ENCODE measurements around the gene SLC10A7. TPM values are rescaled to one million over a fixed set of nuclear protein-coding genes. Genes with fewer than 3 reads are reported as not detected.

Gene SLC10A7
- total RNA-seq, 2 donors from 2014 or later: 4.0 to 5.2 TPM

GRCh38 chr4:146417822-146418221 is 103.9 kb downstream of the SLC10A7 start:
- no peaks in the 10 kb centered on the region for H3K36me3 ChIP-seq
- no peaks in the 10 kb centered on the region for H3K27me3 ChIP-seq
- H3K27ac ChIP-seq: no peak overlapping the region
- H3K4me1 ChIP-seq: no peaks in the 10 kb centered on the region
- TF ChIP-seq, protein P1, sequence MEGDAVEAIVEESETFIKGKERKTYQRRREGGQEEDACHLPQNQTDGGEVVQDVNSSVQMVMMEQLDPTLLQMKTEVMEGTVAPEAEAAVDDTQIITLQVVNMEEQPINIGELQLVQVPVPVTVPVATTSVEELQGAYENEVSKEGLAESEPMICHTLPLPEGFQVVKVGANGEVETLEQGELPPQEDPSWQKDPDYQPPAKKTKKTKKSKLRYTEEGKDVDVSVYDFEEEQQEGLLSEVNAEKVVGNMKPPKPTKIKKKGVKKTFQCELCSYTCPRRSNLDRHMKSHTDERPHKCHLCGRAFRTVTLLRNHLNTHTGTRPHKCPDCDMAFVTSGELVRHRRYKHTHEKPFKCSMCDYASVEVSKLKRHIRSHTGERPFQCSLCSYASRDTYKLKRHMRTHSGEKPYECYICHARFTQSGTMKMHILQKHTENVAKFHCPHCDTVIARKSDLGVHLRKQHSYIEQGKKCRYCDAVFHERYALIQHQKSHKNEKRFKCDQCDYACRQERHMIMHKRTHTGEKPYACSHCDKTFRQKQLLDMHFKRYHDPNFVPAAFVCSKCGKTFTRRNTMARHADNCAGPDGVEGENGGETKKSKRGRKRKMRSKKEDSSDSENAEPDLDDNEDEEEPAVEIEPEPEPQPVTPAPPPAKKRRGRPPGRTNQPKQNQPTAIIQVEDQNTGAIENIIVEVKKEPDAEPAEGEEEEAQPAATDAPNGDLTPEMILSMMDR (IDR thresholded peaks at IDR 0.05): no peak
- no peaks in the 10 kb centered on the region for H3K9me3 ChIP-seq
- no peak overlapping the region for H3K4me3 ChIP-seq
- DNase-seq (ENCODE audit: low spot score): no peak

DNA sequence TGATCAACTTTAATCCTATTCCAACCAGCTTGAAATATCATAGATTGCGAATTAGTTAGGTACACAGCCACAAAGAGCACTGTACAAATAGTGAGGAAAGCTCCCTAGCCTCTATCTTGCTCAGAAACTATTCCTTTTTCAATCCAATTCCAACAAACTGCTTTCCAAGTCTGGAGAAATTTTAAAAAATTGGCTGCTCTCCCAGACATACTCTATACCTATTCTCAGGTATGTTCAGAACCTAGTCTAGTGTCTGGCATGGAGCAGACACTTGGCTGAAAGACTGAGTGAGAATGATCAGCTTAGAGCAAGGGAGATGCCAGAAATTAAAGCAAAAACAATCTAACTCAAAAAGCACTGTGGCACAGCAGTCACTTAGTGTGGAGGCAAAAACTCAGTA is 105.9 kb downstream of the SLC10A7 start:
- TF ChIP-seq, protein P1 (IDR thresholded peaks at IDR 0.05): no peak
- Histone ChIP-seq H3K27ac (no peak overlapping the region), H3K4me3 (no peak overlapping the region), H3K9me3 (no peaks in the 10 kb centered on the region), H3K4me1 (no peaks in the 10 kb centered on the region), H3K27me3 (no peaks in the 10 kb centered on the region), H3K36me3 (no peaks in the 10 kb centered on the region)
- DNase-seq (ENCODE audit: low spot score): no peak

DNA sequence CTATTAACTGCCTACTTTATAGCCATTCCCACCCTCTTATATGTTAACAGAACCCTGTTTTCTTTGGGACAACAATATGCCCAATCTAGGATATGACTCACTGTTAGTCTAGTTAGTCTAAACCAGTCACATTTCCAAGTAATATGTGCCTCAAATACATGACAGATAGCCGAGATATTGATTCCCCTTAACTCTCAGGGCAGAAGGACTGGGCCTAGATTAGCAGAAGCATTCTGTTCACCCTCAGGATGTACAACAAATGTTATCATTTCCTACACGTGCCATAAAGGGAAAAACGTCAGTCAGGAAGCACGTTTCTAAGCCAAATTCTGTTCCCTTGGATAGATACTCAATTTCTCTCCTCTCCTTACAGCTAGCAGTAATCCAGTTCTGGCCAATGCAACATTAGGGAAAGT is 114.1 kb downstream of the SLC10A7 start:
- no peak for DNase-seq (ENCODE audit: low spot score)
- no peaks in the 10 kb centered on the region for H3K4me1 ChIP-seq
- H3K27ac ChIP-seq: peak overlapping the region in 1 of 2 donors; percentile 22
- H3K27me3 ChIP-seq: no peaks in the 10 kb centered on the region
- no peaks in the 10 kb centered on the region for H3K9me3 ChIP-seq
- TF ChIP-seq, protein P1 (IDR thresholded peaks at IDR 0.05): no peak
- no peak overlapping the region for H3K4me3 ChIP-seq
- H3K36me3 ChIP-seq: no peaks in the 10 kb centered on the region

DNA sequence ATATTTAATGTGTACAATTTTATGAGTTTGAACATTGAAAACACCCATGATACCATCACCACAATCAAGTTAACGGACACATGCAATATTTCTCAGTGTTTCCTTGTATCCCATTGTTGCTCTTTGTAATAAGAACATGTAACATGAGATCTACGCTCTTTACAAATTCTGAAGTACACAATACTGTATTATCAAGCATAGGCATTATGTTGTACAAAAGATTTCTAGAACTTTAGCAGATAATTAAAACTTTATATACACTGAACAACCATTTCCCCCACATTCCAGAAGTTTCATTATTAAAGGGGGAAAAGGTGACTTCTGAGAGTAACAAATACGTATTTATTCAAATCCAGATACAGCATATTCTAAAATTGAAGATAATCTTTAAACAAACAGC is 114.5 kb downstream of the SLC10A7 start:
- Histone ChIP-seq H3K27ac (peak overlapping the region in 1 of 2 donors; percentile 22), H3K27me3 (no peaks in the 10 kb centered on the region), H3K9me3 (no peaks in the 10 kb centered on the region), H3K4me1 (no peaks in the 10 kb centered on the region), H3K4me3 (no peak overlapping the region), H3K36me3 (no peaks in the 10 kb centered on the region)
- TF ChIP-seq, protein P1 (IDR thresholded peaks at IDR 0.05): no peak
- DNase-seq (ENCODE audit: low spot score): no peak

- no peaks in the 10 kb centered on the region for H3K9me3 ChIP-seq
- no peak overlapping the region for H3K4me3 ChIP-seq
- H3K27ac ChIP-seq: no peak overlapping the region
- no peaks in the 10 kb centered on the region for H3K36me3 ChIP-seq
- TF ChIP-seq, protein P1 (IDR thresholded peaks at IDR 0.05): no peak
- H3K4me1 ChIP-seq: no peaks in the 10 kb centered on the region
- no peak for DNase-seq (ENCODE audit: low spot score)
- no peaks in the 10 kb centered on the region for H3K27me3 ChIP-seq
Measured at GRCh38 chr4:146401274-146401673, 120.5 kb downstream of the SLC10A7 start.

GRCh38 chr4:146398896-146399445 is 122.8 kb downstream of the SLC10A7 start:
- no peak for DNase-seq (ENCODE audit: low spot score)
- H3K4me3 ChIP-seq: no peak overlapping the region
- TF ChIP-seq, protein P1 (IDR thresholded peaks at IDR 0.05): no peak
- no peaks in the 10 kb centered on the region for H3K9me3 ChIP-seq
- no peak overlapping the region for H3K27ac ChIP-seq
- H3K36me3 ChIP-seq: no peaks in the 10 kb centered on the region
- H3K27me3 ChIP-seq: no peaks in the 10 kb centered on the region
- H3K4me1 ChIP-seq: no peaks in the 10 kb centered on the region

Measured in right atrium auricular region (tissue), 2 donors.